ENCODE results near the gene TRAF2.
A peak's percentile ranks its signal among the peaks of the same experiment; 100 is the strongest.

Gene TRAF2

DNA sequence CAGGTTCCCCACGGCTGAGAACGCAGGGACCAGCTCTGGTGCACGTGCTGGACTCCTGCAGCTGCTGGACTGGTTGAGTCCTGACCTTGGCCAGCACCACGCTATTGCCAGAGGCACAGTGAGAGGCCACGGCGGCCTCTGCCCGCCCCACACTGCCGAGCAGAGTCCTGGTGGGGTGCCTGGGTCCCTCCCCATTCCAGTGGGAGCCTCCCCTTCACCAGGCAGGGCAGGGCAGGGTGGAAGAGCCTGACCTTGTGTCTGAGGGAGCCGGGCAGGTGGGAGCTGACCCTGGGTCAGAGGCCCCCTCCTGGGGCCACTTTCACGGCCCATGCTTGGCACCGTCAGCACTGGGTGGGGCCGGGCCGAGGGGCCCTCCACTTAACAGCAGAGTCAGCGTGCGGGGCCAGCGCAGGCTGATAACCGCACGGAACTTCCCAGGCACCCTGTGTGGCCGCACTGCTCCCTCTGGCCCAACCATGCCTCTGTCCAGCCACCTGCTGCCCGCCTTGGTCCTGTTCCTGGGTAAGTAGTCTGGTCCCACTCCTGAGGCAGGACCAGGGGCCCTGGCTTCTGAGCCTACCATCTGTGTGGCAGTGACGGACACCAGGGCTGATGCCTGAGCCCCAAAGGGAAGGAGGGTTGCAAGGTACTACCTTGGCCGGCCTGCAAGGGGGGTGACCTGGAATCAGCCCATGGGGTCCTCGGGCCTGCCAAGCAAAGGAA, 34.2 kb upstream of the TRAF2 start, which contains the start of gene MAMDC4:
TSS of gene MAMDC4 (plus strand) at position 406 of the 723 bp plus-strand sequence. CDS start at position 477, 71 bp downstream.
- H3K4me3 Mint-ChIP-seq: peak within 1 kb of the TSS; percentile 53 to 68 (median 56)
- no peaks in the 10 kb centered on the region for H3K36me3 Mint-ChIP-seq (ENCODE audit: low read depth)
- TF ChIP-seq, protein P1, sequence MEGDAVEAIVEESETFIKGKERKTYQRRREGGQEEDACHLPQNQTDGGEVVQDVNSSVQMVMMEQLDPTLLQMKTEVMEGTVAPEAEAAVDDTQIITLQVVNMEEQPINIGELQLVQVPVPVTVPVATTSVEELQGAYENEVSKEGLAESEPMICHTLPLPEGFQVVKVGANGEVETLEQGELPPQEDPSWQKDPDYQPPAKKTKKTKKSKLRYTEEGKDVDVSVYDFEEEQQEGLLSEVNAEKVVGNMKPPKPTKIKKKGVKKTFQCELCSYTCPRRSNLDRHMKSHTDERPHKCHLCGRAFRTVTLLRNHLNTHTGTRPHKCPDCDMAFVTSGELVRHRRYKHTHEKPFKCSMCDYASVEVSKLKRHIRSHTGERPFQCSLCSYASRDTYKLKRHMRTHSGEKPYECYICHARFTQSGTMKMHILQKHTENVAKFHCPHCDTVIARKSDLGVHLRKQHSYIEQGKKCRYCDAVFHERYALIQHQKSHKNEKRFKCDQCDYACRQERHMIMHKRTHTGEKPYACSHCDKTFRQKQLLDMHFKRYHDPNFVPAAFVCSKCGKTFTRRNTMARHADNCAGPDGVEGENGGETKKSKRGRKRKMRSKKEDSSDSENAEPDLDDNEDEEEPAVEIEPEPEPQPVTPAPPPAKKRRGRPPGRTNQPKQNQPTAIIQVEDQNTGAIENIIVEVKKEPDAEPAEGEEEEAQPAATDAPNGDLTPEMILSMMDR (IDR thresholded peaks at IDR 0.05; ENCODE audit: unreplicated experiment in 3 of 3): no peak
- H3K4me1 Mint-ChIP-seq: no peaks in the 10 kb centered on the region
- no peaks in the 10 kb centered on the region for H3K9me3 Mint-ChIP-seq
- H3K27ac Mint-ChIP-seq: no peak within 1 kb of the TSS
- H3K27me3 Mint-ChIP-seq (ENCODE audit: low read depth): no peaks in the 10 kb centered on the region

DNA sequence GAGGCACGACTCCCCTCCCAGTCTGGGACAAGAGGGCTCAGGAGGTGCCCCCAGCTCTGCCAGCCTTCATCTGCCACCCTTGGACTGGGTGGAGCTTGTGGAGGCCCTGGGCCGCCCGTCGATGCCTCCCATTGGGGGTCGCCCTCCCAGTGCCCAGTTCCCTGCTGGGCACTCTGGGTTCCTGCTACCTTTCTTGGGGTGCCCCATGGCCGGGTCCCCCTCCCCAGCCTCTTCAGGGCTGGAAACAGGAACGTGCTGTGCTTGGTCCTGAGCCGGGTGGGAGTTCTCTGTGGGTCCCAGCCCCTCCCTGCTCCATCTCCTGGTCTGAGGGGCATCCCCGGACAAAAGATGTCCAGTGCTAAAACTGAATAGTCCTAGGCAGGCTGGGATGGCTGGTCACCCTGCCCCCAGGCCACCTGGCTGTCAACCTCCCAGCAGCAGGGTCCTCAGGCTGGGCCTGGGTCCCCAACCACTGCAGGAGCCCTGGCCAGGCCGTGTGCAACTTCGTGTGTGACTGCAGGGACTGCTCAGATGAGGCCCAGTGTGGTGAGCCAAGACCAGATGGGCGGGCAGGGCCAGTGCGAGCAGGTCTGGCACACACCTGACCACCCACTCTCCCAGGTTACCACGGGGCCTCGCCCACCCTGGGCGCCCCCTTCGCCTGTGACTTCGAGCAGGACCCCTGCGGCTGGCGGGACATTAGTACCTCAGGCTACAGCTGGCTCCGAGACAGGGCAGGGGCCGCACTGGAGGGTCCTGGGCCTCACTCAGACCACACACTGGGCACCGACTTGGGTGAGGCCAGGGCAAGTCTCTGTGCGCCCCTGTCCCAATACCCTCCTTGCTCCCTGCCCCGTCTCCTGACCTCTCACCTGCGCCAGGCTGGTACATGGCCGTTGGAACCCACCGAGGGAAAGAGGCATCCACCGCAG, 33.4 kb upstream of the TRAF2 start:
- no peaks in the 10 kb centered on the region for H3K36me3 Mint-ChIP-seq (ENCODE audit: low read depth)
- TF ChIP-seq, protein P1 (IDR thresholded peaks at IDR 0.05; ENCODE audit: unreplicated experiment in 3 of 3): no peak
- H3K4me3 Mint-ChIP-seq: no peak overlapping the region
- no peak overlapping the region for H3K27ac Mint-ChIP-seq
- no peaks in the 10 kb centered on the region for H3K4me1 Mint-ChIP-seq
- H3K27me3 Mint-ChIP-seq (ENCODE audit: low read depth): no peaks in the 10 kb centered on the region
- no peaks in the 10 kb centered on the region for H3K9me3 Mint-ChIP-seq

DNA sequence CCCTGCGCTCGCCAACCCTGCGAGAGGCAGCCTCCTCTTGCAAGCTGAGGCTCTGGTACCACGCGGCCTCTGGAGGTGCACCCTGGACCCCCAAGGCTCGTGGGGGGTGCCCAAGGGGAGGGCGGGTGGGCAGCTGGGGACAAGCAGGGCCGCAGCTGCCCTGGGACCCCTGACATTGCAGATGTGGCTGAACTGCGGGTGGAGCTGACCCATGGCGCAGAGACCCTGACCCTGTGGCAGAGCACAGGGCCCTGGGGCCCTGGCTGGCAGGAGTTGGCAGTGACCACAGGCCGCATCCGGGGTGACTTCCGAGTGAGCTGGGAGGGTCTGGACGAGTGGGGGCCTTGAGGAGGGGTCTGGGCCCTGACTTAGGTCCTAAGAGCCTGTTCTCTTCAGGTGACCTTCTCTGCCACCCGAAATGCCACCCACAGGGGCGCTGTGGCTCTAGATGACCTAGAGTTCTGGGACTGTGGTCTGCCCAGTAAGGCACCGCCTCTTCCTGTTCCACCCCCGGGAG, 32.7 kb upstream of the TRAF2 start:
- Mint-ChIP-seq H3K9me3 (no peaks in the 10 kb centered on the region), H3K36me3 (ENCODE audit: low read depth) (no peaks in the 10 kb centered on the region), H3K27ac (no peak overlapping the region), H3K4me1 (no peaks in the 10 kb centered on the region), H3K4me3 (no peak overlapping the region), H3K27me3 (ENCODE audit: low read depth) (no peaks in the 10 kb centered on the region)
- TF ChIP-seq, protein P1 (IDR thresholded peaks at IDR 0.05; ENCODE audit: unreplicated experiment in 3 of 3): no peak

DNA sequence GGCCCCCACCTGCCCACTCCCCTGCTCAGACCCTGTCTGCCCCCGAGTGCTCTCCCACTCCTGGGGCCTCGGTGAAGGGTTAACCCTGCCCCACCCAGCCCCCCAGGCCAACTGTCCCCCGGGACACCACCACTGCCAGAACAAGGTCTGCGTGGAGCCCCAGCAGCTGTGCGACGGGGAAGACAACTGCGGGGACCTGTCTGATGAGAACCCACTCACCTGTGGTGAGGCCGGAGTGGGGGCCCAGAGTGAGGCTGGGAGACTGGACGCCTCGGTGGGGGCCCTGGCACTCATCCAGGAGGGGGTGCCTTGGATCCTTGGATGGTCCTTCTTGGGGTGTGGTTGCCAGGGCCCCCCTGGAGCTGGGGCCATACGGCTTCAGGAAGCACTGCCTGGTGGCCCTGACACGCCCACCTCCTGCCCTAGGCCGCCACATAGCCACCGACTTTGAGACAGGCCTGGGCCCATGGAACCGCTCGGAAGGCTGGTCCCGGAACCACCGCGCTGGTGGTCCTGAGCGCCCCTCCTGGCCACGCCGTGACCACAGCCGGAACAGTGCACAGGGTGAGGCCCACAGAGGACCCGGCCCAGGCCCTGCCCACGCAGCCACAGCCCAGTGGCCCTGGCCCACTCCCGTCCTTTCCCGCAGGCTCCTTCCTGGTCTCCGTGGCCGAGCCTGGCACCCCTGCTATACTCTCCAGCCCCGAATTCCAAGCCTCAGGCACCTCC, 32.0 kb upstream of the TRAF2 start:
- Mint-ChIP-seq H3K27ac (no peak overlapping the region), H3K4me1 (no peaks in the 10 kb centered on the region), H3K4me3 (no peak overlapping the region), H3K36me3 (ENCODE audit: low read depth) (no peaks in the 10 kb centered on the region), H3K27me3 (ENCODE audit: low read depth) (no peaks in the 10 kb centered on the region), H3K9me3 (no peaks in the 10 kb centered on the region)
- TF ChIP-seq, protein P1 (IDR thresholded peaks at IDR 0.05; ENCODE audit: unreplicated experiment in 3 of 3): no peak

DNA sequence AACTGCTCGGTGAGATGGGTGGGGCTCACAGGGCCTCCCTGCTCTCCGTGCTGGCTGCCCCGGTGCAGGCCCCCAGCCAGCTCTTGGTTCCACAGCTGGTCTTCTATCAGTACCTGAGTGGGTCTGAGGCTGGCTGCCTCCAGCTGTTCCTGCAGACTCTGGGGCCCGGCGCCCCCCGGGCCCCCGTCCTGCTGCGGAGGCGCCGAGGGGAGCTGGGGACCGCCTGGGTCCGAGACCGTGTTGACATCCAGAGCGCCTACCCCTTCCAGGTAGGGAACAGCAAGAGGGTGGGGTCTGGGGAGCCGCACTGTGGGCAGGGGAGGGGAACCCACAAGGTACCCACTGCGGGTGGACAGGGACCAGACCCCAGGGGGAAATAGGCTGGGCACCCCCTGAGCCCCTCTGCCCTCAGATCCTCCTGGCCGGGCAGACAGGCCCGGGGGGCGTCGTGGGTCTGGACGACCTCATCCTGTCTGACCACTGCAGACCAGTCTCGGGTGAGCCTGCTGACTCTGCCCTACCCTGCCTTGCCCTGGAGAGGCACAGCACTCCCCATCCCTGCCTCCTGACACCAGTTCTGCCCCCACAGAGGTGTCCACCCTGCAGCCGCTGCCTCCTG, 31.4 kb upstream of the TRAF2 start:
- no peaks in the 10 kb centered on the region for H3K4me1 Mint-ChIP-seq

More for the DNA sequence above, 31.4 kb upstream of the TRAF2 start:
- H3K4me3 Mint-ChIP-seq: no peak overlapping the region
- no peaks in the 10 kb centered on the region for H3K9me3 Mint-ChIP-seq
- H3K27me3 Mint-ChIP-seq (ENCODE audit: low read depth): no peaks in the 10 kb centered on the region
- H3K36me3 Mint-ChIP-seq (ENCODE audit: low read depth): no peaks in the 10 kb centered on the region
- H3K27ac Mint-ChIP-seq: no peak overlapping the region
- TF ChIP-seq, protein P1 (IDR thresholded peaks at IDR 0.05; ENCODE audit: unreplicated experiment in 3 of 3): no peak
